NCI-H69 (cell line): ENCODE results near the gene RSPH6A.
"Not testable (repeated sequence)": the region's sequence is repeated elsewhere in the genome, so short reads cannot be mapped to it uniquely, and the experiment has no call there.

Source experiments
- DNase-seq: peaks from one replicate; lab custom pipeline; 2025; lab: John Stamatoyannopoulos, UW

Gene RSPH6A

GRCh38 chr19:45764945-45765701, 50.0 kb downstream of the RSPH6A start:
- DNase-seq = no peak

- no peak for DNase-seq
These were observed 50.6 kb downstream of the RSPH6A start for GRCh38 chr19:45764475-45764874.

GRCh38 chr19:45763691-45764294, 51.3 kb downstream of the RSPH6A start:
- DNase-seq = no peak

GRCh38 chr19:45762870-45763631, 52.1 kb downstream of the RSPH6A start:
- DNase-seq = no peak

- no peak for DNase-seq
These were observed 53.4 kb downstream of the RSPH6A start for GRCh38 chr19:45761714-45762113.

- DNase-seq = no peak
These were observed 56.2 kb downstream of the RSPH6A start for GRCh38 chr19:45758921-45759320.

GRCh38 chr19:45757695-45758094, 57.4 kb downstream of the RSPH6A start:
- DNase-seq = no peak

GRCh38 chr19:45754323-45754722, 60.8 kb downstream of the RSPH6A start:
- DNase-seq = no peak

GRCh38 chr19:45753548-45753947, 61.6 kb downstream of the RSPH6A start:
- no peak for DNase-seq

- no peak for DNase-seq
These were observed 62.5 kb downstream of the RSPH6A start for GRCh38 chr19:45752639-45753038.

GRCh38 chr19:45751483-45751882, 63.6 kb downstream of the RSPH6A start:
- not testable (repeated sequence) for DNase-seq

GRCh38 chr19:45747513-45747912, 67.6 kb downstream of the RSPH6A start:
- DNase-seq = no peak

GRCh38 chr19:45746866-45747265, 68.2 kb downstream of the RSPH6A start:
- DNase-seq = no peak
